Measurements from ENCODE around the gene ACKR4. TPM values are rescaled to one million over a fixed set of nuclear protein-coding genes. Genes with fewer than 3 reads are reported as not detected.
A peak's percentile ranks its signal among the peaks of the same experiment; 100 is the strongest.
"Not testable (repeated sequence)": the region's sequence is repeated elsewhere in the genome, so short reads cannot be mapped to it uniquely, and the experiment has no call there.

The ACKR4 gene
- total RNA-seq (2014; rRNA removed): not detected in 2 replicates
- polyA plus RNA-seq (2012): 0.12 TPM

DNA sequence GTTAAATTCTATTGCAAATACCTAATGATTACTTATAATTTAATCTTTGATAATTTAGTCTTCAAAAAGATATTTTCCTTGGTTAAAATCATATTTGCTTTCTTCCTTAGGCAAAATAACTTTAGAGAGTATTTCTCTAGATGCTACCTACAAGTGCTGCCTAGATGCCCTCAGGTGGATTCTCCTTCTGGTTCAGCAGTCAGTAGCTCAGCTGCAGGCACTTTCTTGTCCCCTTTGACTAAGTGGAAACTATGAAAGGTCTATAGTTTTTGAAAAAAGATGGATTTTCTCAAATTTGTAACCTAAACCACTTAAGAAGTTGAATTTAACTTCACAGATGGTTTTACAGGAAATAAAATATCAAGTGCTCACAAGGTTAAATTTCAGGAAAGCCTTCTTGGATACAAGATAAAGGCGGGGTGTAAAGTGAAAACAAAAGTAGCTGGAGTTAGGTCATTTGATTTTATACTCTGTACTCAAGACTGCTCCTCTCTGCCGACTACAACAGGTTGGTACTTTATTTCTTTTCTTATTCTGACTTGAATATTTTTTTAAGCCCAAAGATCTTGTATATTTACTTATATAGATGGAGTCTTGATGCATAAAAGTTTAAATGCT is at the start of gene ACKR4:
TSS of gene ACKR4 (plus strand) at position 455 of the 618 bp plus-strand sequence. CDS start 3,128 bp downstream, outside the sequence.
- no peak for DNase-seq (ENCODE audit: low read depth)

DNA sequence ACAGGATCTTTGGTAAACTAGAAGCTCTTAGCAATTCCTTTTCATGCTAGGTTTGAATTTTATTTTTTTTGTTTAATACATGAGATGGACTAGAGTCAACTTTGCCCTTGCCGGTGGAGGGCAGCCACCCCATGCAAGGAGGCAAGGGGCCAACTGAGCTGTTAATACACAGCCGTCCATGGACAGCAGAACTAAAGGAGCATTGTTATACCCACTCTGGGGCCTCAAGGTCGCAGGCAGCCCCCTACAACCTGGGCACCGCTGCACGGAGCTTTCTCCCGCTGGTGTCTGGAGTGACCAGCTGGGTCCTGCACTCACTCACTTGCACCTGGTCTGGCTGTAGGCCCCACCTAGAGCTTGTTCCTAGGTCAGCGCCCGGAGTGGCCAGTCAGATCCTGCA is 47.9 kb upstream of the ACKR4 start:
- no peak for DNase-seq (ENCODE audit: low read depth)

DNA sequence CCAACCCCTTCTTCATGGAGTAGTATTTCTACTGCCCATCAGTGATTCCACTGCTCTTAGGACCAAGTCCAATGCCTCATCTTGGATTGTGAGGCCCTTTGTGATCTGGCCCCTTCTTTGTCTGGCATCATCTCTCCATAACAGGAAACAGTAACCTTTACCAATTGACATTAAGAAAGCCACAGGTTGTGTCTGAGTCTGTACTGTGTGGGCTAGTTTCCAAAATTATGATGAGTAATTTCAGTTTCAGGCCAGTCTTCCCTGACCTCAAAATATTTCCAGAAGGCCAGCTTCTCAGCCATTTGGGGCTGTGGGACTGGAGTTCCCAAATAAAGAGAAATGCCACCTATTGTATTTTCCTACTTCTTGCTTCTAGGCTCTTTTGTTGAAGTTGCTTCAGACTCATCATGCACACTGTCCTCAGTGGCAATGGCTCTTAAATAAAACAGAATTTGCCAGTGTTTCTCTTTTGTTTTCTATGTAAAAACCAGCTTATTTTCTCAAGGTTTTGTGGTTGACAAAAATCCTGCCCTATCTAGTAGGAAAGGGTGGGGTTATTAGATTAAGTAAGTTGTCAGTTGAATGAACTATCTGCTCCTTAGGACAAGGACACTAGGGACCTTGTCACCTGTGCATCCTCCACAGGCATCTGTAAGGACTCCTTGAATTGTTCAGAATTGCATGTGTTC is 47.0 kb upstream of the ACKR4 start:
- peak; percentile 80 for DNase-seq (ENCODE audit: low read depth)

DNA sequence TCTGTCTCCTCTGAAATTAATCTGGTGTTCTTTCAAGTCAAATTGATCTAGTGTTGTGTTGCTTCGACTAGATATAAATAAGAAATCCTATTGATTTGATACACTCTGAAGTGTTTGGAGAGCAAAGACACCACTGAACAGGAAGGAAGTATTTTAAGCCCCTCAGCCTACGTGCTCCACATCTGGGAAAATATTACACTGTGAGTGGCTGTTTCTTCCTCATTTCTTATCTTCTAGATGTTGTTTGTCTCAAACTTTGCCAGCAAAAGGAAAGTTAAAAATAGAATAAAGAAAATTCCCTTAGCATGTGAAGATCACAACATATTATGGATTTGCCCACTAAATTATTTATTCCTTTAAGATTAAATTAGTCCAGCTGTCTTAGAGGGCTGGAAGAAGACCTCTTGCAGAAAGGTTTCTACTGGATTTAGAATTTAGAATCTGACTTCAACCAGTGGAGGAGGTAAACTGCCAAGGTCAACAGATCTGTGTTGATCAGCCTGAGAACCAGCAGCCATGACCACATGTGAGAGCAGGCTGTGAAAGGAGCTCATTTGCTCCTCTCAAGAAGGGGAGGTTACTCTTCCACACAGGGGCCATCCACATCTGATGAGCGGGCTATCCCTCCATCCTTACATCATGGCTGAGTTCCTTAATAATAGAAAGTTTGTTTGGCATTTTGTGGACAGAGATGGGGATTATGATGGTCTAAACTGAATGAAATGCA is 46.3 kb upstream of the ACKR4 start:
- no peak for DNase-seq (ENCODE audit: low read depth)

DNA sequence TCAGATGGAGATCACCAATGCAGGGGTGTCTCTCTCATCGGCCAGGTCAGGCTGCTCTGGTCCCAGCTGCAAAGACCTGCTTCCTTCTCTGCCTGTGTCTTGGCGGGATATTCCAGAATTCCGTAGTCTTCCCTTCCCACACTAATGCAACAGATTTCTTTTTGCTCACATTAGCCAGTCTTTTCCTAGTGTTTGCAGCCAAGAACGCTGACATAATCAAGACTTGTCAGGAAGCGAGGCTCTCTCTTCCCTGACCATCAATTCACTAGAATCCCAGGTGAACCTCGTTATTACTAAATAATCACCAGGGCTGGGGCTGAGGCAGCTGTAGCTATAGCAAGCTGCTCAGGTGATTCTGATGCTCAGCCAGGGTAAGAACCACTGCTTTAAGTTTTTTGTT is 43.2 kb upstream of the ACKR4 start:
- no peak for DNase-seq (ENCODE audit: low read depth)

DNA sequence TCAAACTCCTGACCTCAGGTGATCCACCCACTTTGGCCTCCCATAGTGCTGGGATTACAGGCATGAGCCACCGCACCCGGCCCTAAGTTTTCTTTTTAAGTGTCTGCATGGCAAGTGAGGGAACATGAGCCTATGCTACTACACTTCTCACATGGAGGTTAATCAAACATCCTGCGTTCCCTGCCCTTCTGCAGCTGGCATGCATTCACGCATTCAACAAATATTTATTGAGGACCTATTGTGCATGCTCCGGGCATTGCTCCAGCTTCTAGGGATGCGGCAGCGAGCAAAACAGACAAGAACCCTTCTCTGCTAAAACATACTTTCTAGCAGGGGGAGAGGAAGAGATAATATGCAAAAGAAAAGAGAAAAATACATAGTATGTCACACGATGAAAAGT is 42.6 kb upstream of the ACKR4 start:
- no peak for DNase-seq (ENCODE audit: low read depth)

DNA sequence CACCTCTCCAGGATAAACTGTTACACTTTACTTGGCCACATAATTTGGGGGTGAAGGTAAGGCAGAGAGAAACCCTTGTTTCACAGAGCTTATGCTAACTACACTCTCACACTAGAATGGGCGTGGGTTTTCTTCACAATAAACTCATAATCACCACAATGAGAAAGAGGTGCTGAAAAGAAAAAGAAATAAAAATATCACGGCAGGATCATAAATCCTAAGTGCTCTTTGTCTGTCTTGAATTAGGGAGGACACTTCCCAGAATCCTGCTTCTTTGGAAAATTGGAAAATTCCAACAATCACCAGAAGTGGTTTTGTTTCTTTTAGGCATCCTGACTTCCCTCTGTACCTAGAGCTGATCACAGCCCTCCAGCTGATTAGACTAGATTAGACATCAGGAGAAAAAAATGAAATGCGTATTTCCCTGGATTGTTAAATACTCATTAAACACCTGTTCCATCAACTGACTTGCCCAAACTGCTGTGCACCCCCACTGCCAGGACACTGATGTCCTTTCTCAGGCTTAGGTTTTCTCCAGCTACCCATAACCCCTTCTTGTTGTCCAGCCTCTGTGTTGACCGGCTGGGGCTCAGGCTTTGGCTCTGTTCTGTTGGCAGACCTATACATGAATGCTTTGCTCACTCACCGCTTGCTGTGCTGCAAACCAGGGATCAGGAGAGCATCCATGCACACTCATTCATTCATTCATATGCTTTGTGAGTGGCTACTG is 41.6 kb upstream of the ACKR4 start:
- no peak for DNase-seq (ENCODE audit: low read depth)

DNA sequence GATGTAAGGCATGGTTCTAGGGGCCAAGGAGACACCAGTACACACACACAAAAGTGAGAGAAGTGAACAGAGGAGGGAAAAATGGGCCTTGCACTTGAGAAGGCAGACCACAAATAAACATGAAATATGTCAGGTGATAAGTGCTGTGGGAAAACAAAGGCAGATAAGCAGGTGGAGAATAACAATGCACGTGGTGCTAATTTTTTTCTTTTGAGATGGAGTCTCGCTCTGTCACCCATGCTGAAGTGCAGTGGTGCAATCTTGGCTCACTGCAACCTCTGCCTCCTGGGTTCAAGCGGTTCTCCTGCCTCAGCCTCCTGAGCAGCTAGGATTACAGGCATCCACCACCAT is 41.1 kb upstream of the ACKR4 start:
- not testable (repeated sequence) for DNase-seq (ENCODE audit: low read depth)

DNA sequence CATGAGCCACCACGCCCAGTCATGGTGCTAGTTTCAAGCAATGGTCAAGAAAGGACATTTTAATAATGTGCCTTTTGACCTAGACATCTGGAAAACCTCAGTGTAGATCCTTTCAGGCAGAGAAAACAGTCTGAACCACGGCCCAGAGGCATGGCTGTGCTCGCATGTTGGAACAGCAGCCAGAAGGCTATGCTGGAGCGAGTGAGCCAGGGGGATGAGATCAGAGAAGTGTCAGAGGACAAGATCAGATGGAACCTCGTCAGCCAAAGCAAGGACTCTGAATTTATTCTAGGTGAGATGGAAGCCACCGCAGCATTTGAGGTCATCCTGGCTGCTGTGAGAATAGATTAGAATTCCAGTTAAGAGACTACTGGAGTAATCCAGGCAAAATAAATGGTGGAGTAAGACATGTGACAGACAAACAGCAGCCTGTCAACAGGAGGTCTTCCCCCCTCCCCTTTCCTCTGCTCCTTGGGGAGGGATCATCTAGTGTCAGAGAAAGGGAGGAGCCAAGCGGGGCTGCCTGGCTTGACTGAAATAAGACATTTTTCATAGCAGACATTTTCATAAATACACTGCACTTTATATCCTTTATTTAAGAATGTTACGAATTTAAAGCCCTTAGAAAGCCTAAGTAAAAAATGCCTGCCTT is 40.4 kb upstream of the ACKR4 start:
- no peak for DNase-seq (ENCODE audit: low read depth)

DNA sequence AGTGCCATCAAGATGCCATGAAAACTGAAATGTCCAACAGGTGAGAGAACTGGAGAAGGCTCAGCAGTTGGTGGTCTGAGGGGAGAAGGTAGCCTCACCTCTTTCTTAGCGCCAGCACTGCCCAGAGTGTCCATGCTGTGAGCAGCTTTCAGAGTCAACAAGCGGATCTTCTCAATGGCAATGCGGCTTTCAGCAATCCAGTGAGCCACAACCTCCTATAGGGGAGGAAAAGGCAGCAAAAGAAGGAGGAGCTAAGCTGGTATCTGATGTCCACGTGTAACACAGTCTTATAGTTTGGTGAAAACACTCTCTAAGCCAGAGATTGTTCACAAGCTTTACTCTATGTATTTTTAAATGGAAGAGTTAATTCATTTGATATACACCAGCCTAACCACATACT is 36.1 kb upstream of the ACKR4 start:
- no peak for DNase-seq (ENCODE audit: low read depth)

DNA sequence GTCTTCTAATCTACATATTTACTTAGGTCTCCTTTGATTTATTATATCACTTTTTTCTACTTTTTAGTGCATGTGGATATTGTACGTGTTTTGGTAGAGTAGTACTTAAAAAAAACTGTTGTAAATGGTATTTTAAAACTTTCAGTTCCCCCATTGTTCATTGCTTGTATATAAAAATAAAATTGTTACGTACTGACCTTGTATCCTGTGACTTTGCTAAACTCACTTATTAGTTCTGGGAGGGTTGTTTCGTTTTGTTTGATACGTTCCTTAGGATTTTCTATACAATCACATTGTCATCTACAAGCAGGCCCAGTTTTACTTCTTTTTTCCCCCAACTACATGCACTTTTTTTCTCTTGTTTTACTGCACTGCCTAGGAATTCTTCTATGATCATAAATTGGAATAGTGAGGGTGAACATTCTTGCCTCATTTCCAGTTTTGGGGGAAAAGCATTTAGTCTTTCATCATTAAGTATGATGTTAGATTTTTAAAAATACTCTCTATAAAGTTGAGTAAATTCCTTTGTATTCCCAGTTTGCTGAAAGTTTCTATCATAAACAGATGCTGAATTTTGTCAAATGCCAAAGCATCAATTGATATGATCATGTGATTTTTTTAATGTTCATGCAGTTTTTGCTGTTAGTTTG is 33.5 kb upstream of the ACKR4 start:
- DNase-seq (ENCODE audit: low read depth): no peak

DNA sequence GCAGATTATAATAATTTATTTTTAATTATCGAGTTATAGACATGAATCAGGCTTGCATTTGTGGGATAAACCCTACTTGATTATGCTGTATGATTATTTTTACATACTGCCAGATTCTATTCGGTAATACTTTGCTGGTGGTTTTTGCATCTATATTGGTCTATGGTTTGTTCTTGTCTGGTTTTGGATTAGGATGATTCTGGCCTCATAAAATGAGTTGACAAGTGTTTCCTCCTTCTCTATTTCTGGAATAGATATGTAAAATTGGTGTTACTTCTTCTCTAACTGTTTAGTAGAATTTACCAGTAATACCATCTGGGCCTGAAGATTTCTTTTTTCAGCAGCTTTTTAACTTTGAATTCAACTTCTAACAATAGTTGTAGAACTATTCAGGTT is 33.0 kb upstream of the ACKR4 start:
- no peak for DNase-seq (ENCODE audit: low read depth)

DNA sequence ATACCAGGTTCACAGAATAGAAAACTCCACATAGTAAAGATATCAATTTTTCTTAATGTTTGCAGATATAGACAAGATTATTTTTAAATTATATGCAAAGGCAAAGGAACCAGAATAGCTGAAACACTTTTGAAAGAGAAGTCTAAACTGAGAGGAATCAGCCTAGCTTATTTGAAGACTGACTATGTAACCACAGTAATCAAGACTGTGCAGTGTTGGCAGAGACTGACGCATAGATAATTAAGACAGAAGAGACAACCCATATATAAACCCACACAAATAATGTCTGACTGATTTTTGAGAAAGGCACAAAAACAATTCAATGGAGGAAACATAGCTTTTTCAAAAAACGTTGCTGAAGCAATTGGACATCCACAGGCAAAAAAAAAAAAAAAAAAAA is 28.6 kb upstream of the ACKR4 start:
- no peak for DNase-seq (ENCODE audit: low read depth)

DNA sequence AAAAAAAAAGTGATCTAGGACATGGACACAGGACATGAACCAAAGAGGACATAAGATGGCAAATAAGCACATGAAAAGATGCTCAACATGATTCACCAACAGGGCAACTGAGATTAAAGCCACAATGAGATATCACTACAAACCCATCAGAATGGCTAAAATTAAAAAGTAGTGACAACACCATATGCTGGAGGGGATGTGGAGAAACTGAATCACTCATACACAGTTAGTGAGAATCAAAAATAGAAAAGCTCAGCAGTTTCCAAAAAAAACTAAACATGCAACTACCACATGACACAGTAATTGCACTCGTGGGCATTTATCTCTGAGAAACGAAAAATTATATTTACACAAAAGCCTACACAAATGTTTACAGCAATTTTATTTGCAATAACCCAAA is 27.9 kb upstream of the ACKR4 start:
- peak; percentile 46 for DNase-seq (ENCODE audit: low read depth)

DNA sequence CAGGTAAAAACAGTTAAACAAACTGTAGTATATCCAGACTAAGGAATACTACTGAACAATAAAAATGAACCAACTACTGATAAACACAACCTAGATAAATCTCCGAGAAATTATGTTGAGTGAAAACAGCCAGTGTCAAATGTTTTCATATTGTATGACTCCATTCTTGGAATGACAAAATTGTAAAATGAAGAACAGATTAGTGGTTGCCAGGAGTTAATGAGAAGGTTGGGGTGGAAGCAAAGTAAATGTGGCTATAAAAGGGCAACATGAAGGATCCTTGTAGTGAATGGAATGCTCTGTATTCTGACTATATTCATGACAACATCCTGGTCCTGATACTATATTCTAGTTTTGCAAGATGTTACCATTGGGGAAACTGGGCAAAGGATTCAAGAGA is 27.5 kb upstream of the ACKR4 start:
- DNase-seq (ENCODE audit: low read depth): no peak

DNA sequence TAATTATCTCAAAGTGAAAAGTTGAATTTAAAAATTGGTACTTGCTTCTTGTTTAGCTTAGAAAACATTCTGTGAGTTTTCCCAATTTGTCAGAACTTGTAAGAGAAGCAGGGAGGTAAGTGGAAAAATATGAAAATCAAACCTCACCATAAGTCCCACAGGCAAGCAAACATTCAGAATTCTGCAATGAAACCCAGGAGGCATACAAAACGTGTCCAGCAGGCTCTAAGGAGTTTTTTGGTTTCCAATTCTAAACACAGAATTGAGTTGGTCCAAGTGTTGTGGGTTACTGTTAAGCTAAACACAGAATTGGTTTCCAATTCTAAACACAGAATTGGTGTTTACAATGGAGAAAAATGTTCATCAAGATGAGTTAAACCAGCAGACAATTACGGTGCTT is 27.1 kb upstream of the ACKR4 start:
- DNase-seq (ENCODE audit: low read depth): no peak

DNA sequence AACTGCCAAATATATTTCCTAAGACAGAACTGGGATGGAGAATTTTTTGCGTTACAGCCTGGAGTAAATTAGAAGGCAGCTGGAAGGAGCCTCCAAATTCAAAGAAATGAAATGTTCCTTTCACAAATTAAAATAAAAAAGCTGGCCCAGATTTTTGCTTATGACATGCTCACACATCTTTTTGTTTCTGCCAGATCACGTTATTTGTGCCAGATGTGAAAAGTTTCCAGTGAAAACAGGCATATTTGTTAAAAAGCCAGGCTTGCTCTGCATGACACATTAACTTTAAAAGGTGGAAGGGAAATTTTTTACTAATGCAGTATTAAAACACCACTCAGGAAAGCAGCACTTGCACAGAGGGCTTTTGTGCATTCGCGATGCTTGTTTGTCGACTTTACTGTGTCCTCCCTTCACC is 23.3 kb upstream of the ACKR4 start:
- no peak for DNase-seq (ENCODE audit: low read depth)

DNA sequence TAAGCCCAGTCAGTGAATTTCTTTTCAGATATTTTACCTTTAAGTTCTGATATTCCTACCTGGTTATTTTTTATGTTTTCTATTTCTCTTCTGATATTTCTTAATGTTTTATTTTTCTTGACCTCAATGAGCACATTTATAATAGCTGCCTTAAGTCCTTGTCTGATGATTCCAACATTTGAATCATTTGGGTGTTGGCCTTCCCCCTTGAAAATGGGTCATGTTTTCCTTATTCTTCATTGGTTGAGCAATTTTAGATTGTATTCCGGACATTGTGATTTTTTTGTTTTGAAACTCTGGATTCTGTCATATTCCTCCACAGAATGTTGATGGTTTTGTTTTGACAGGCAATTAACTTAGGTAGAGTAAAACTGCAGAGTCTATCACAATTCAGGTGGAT is 9.7 kb upstream of the ACKR4 start:
- no peak for DNase-seq (ENCODE audit: low read depth)

DNA sequence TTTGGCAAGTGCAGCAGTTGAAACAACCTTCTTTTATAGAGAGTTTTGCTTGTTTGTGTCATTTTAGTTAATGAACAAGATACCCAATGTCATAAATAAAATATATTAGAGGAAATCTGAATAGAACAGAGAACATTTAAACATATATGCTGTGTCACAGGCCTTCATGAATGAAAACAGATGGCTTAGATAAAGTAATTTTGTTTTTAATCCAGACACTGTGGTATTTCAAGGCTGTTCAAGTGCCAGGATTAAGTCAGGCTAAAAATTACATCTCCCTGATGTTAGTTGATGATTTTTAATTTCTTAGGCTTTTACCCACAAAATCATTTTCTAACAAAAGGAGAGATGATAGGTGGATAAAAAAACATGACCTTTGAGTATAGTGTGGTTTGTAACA is 4.9 kb upstream of the ACKR4 start:
- DNase-seq (ENCODE audit: low read depth): no peak

DNA sequence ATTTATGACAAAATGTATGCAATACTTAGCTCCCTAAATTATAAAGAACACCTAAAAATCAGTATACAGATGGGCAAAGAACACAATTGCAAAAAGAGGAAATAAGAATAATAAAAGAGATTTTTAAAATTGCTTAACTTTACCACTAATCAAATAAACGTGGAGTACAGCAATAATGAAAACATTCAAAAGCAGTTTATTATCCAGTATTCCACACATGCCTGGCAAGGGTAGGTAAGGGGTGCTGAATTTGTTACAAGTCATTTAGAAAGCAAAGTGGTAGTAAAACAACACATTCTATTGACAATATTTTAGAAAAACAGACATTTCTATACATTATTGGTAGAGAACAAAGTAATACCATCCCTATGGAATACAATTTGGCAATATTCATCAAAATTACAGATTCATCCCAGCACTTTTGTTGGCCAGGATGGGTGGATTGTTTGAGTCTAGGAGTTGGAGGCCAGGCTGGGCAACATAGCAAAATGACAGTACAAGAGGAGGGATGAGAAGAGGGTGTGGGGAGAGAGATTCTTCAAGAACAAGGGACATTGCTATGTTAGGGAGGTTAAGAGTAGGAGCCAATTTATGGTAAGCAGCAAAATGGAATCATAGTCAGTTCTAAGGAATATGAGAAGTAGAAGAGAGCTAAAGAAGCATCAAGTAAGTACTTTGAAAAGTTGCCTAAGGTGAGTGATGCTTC is 3.7 kb upstream of the ACKR4 start:
- DNase-seq (ENCODE audit: low read depth): peak; percentile 4

DNA sequence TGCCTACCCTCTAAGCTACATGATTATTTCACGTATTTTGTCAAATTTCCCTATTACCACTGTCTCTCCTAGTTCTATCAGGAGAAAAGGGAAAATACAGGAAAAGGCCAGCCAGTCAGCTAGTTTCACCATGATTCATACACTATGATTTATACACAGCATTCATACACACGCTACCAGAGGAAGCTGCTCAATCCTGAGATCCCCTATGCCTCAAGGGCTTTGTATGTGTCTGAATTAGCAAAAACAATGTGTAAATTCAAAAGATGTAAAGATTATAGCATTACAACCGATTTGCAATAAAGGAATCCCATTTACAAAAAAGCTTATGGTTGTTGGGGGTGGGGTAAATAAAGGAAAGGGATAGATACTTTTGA is 3.1 kb upstream of the ACKR4 start:
- peak; percentile 79 for DNase-seq (ENCODE audit: low read depth)

Measured in LHCN-M2 (cell line).